K562 (cell line): ENCODE measurements around the gene ITPKB. TPM values are rescaled to one million over a fixed set of nuclear protein-coding genes. Genes with fewer than 3 reads are reported as not detected.

Experiments
- ATAC-seq: fragments of 200-7000 bp; cut with Tn5 transposase; 3 replicates; pipeline ENCODE4 v1.9.1; 2020; ENCODE audit warnings: moderate library complexity
- BruUV-seq: library from RNA; stranded (reverse); fragments of 400-500 nt; replicated peaks from 2 replicates; lab custom pipeline; 2021; lab: Mats Ljungman, UMichigan
- CTCF ChIA-PET: fragments of 300-600 bp; formaldehyde crosslinking; extraction: SDS; loops from one replicate; lab custom pipeline; 2021; ENCODE audit warnings: low intra/inter-chr PET ratio; lab: Yijun Ruan, JAX
- POLR2A ChIA-PET: fragments of 300-600, 350-650 bp; sonication (Branson Sonifier 250); formaldehyde crosslinking; extraction: SDS; loops from one replicate; lab custom pipeline; 2021; ENCODE audit warnings: antibody characterized with exemption, inconsistent platforms; lab: Yijun Ruan, JAX
- DNase-seq, 4 experiments: peaks; one replicate each; pipeline versions ENCODE4 v3.0.0 to v3.0.0-alpha.2; 2011 to 2018; ENCODE audit warnings: low spot score in 3 of 4, mixed read lengths in 3 of 4; ENCODE audit errors: extremely low read depth in 1 of 4
- FAIRE-seq: peaks from 2 replicates; lab custom pipeline; 2011; peaks lifted over from hg19 to GRCh38; lab: Jason Lieb, UNC
- H2AFZ ChIP-seq: 2 replicates; pipeline ENCODE4 v1.6.0; 2011; ENCODE audit warnings: low read depth, low read length, control low read depth, inconsistent platforms
- H3K27ac ChIP-seq: fragments of 200-600 bp; 3 replicates; pipeline ENCODE4 v1.8.0; 2011; ENCODE audit warnings: low read depth, mild to moderate bottlenecking, control low read depth, inconsistent platforms, low read length, moderate library complexity, mixed read lengths; ENCODE audit errors: extremely low read depth
- H3K27me3 ChIP-seq, 2 experiments: fragments of 300-600 bp in 1 of 2; 2 replicates in 1 of 2; 3 replicates in 1 of 2; pipeline versions ENCODE4 v1.6.0 to v1.8.0; 2011; ENCODE audit warnings: inconsistent platforms in 2 of 2, low read length in 2 of 2, mild to moderate bottlenecking in 1 of 2, mixed read lengths in 1 of 2, moderate library complexity in 1 of 2; ENCODE audit not compliant: control insufficient read depth in 2 of 2, insufficient read depth in 2 of 2
- H3K36me3 ChIP-seq: fragments of 300-600 bp; 3 replicates; pipeline ENCODE4 v1.8.0; 2011; ENCODE audit warnings: mild to moderate bottlenecking, low read length, inconsistent platforms; ENCODE audit not compliant: control insufficient read depth, insufficient read depth
- H3K4me1 ChIP-seq, 2 experiments: fragments of 200-600 bp in 1 of 2; replicated peaks in 1 of 2; 2 replicates in 1 of 2; 3 replicates in 1 of 2; pipeline versions ENCODE4 v1.5.1 to v1.8.0; 2011; ENCODE audit warnings: inconsistent platforms in 2 of 2, low read length in 2 of 2, mild to moderate bottlenecking in 1 of 2, mixed read lengths in 1 of 2, moderate library complexity in 1 of 2; ENCODE audit not compliant: control insufficient read depth in 2 of 2, insufficient read depth in 2 of 2
- H3K4me2 ChIP-seq: 2 replicates; pipeline ENCODE4 v1.6.1; 2011; ENCODE audit warnings: low read length, control low read depth, inconsistent platforms, mixed read lengths; ENCODE audit not compliant: insufficient read depth
- H3K4me3 ChIP-seq: fragments of 200-600 bp; sonication (generic), shearing (Covaris generic); 2 replicates; pipeline ENCODE4 v1.5.1; 2016; ENCODE audit warnings: control low read depth, inconsistent platforms
- H3K79me2 ChIP-seq: fragments of 200-600 bp; 3 replicates; pipeline ENCODE4 v1.8.0; 2011; ENCODE audit warnings: low read length, inconsistent platforms; ENCODE audit not compliant: control insufficient read depth, insufficient read depth
- H3K9ac ChIP-seq, 2 experiments: 2 replicates each; pipeline versions ENCODE4 v1.6.0 to v1.6.1; 2011; ENCODE audit warnings: low read depth in 2 of 2, low read length in 2 of 2, control low read depth in 1 of 2, inconsistent platforms in 1 of 2, mild to moderate bottlenecking in 1 of 2, mixed read lengths in 1 of 2; ENCODE audit not compliant: insufficient read depth in 1 of 2
- H3K9me1 ChIP-seq: one replicate; pipeline ENCODE4 v1.6.0; 2011; ENCODE audit warnings: inconsistent platforms, mild to moderate bottlenecking, low read length, moderate library complexity; ENCODE audit not compliant: control insufficient read depth, insufficient read depth
- H3K9me3 ChIP-seq: replicated peaks from 2 replicates; pipeline ENCODE4 v1.5.1; 2011; ENCODE audit warnings: low read depth, low read length, inconsistent platforms; ENCODE audit not compliant: control insufficient read depth, insufficient read depth
- H4K20me1 ChIP-seq: replicated peaks from 2 replicates; pipeline ENCODE4 v1.6.1; 2011; ENCODE audit warnings: low read length, inconsistent platforms, mixed read lengths; ENCODE audit not compliant: control insufficient read depth, insufficient read depth
- L3MBTL2 ChIP-seq: fragments of 450-650 bp; IDR thresholded peaks from 2 replicates; pipeline ENCODE4 v1.6.1; 2016; ENCODE audit warnings: mild to moderate bottlenecking, moderate library complexity
- MXI1 ChIP-seq: IDR thresholded peaks from 2 replicates; pipeline ENCODE4 v1.6.1; 2011; ENCODE audit warnings: low read depth, mild to moderate bottlenecking, improper control_type of control experiment, low read length
- NCOA1 ChIP-seq: fragments of 450-650 bp; IDR thresholded peaks from 2 replicates; pipeline ENCODE4 v1.6.1; 2016; ENCODE audit warnings: low read depth
- NFIX ChIP-seq: fragments of 250-450 bp; sonication (Bioruptor Pico); IDR thresholded peaks from 2 replicates; pipeline ENCODE4 v1.4.0; 2020; ENCODE audit warnings: low read depth, mild to moderate bottlenecking, moderate library complexity
- SIN3B ChIP-seq: fragments of 450-650 bp; IDR thresholded peaks from 2 replicates; pipeline ENCODE4 v1.6.1; 2017; ENCODE audit warnings: low read depth, mild to moderate bottlenecking, moderate library complexity
- TBP ChIP-seq: optimal IDR thresholded peaks from 2 replicates; pipeline ENCODE3; 2011; ENCODE audit warnings: low read depth, low read length, improper control_type of control experiment
- ZBTB17 ChIP-seq: fragments of 450-650 bp; formaldehyde crosslinking; IDR thresholded peaks from 2 replicates; pipeline ENCODE4 v1.4.0; 2020; ENCODE audit warnings: mild to moderate bottlenecking
- ZNF140 ChIP-seq: fragments of 250-450 bp; sonication (Bioruptor Pico); IDR thresholded peaks from 2 replicates; pipeline ENCODE4 v1.8.0; 2021; ENCODE audit warnings: moderate library complexity, mild to moderate bottlenecking, inconsistent platforms
- ZNF3 ChIP-seq: fragments of 250-450 bp; sonication (Bioruptor Pico); IDR thresholded peaks from 2 replicates; pipeline ENCODE4 v1.5.0; 2021; ENCODE audit warnings: mild to moderate bottlenecking, moderate library complexity
- ZNF644 ChIP-seq: fragments of 200-800 bp; sonication (Bioruptor generic); IDR thresholded peaks from 2 replicates; pipeline ENCODE4 v1.6.1; 2016; ENCODE audit warnings: low read depth, missing genetic modification characterization, missing compliant biosample characterization
- in situ Hi-C: fragments of 300-500 bp; cut with MboI; formaldehyde crosslinking; loops from 4 replicates; pipeline ENCODE4 v1.15.0; 2018; ENCODE audit warnings: inconsistent platforms, mixed read lengths
- intact Hi-C: fragments of 100-400 bp; cut with micrococcal nuclease; formaldehyde crosslinking; loops from 2 replicates; pipeline ENCODE4 v1.14.2; 2022
- polyA plus RNA-seq, 8 experiments: library from polyadenylated mRNA; depleted of rRNA in 4 of 8; stranded (reverse) in 5 of 8; unstranded in 3 of 8; fragments of >200 nt; fragmentation: Nextera tagmentation in 2 of 8; fragmentation: Illumina TruSeq in 1 of 8; extraction: Ambion mirVana in 2 of 8; extraction: Trizol in 1 of 8; gene quantifications; 2 replicates each; pipeline versions ENCODE4 v1.2.1 to v1.2.3, GENCODE V29; 2011 to 2014; ENCODE audit warnings: inconsistent platforms in 1 of 8, missing spikeins in 1 of 8
- total RNA-seq, 7 experiments: library from RNA; depleted of rRNA in 6 of 7; stranded (reverse); fragments of >200 nt in 6 of 7; fragmentation: Illumina TruSeq in 2 of 7; extraction: Trizol in 2 of 7; gene quantifications; 2 replicates each; pipeline versions ENCODE4 v1.2.1 to v1.2.3, GENCODE V29; 2011 to 2021; ENCODE audit warnings: low replicate concordance in 1 of 7
- TF ChIP-seq, protein P1 (sequence below), 2 experiments: fragments of 450-650 bp; formaldehyde crosslinking in 1 of 2; IDR thresholded peaks; 2 replicates each; pipeline versions ENCODE4 v1.4.0 to v1.6.1; 2014 to 2020; ENCODE audit warnings: mild to moderate bottlenecking in 2 of 2, borderline replicate concordance in 1 of 2, low read depth in 1 of 2
- TF ChIP-seq, protein P2 (sequence below): sonication (generic); formaldehyde crosslinking; IDR thresholded peaks from 2 replicates; pipeline ENCODE4 v1.8.1; 2022; ENCODE audit warnings: missing genetic modification reagents
- TF ChIP-seq, protein P3 (sequence below): sonication (generic); formaldehyde crosslinking; IDR thresholded peaks from 2 replicates; pipeline ENCODE4 v1.8.0; 2022; ENCODE audit warnings: mild to moderate bottlenecking, missing genetic modification reagents

ITPKB gene
- total and polyA plus RNA-seq, 9 of the 15 experiments (the other 6 are each of a cell fraction or from before 2014, with no cell fraction given) = 0.01 to 0.22 TPM; not detected in 7

DNA sequence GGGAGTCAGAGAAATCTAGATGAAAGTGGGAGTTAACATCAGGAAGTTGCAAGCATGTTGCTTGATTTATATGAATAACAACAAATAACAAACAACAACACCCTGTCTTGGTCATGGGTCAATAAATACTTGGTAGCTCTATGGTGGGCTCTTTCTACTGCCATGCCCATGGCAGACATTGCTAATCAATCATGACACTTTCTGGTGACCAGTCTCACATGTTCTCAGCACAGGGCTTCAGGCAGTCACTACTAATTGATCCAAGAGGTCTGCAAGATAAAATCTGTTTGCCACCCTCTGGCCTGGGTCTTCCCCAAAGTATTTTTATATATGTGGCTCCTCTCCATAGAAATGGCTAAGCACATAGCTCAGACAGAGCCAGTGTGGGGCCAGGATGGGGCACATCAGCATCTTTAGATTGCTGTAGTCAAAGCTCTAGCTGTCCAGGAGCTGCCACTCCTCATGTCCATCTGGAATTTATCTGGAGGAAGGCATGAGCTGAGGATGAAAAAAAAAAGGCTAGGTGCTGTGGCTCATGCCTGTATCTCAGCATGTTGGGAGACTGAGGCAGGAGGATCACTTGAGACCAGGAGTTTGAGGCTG is 139.3 kb downstream of the ITPKB start:
- ChIA-PET POLR2A (interaction anchor here (0.7 kb wide), 1 partner anchor 10 kb away, joined by 3 read pairs; no protein-coding TSS in a partner anchor), CTCF (interaction anchor here (0.6 kb wide), 1 partner anchor 17 kb away, joined by 3 read pairs; no protein-coding TSS in a partner anchor)
- intact Hi-C loops = loop anchor here (10.0 kb wide), 1 partner anchor 475 kb away; no protein-coding TSS in a partner anchor
- TF ChIP-seq L3MBTL2 (no peak), ZBTB17 (CRISPR knock-in tag) (peak; percentile 90), TBP (no peak), NFIX (CRISPR knock-in tag) (no peak), ZNF3 (CRISPR knock-in tag) (no peak), MXI1 (no peak), ZNF140 (CRISPR knock-in tag) (no peak), NCOA1 (no peak), ZNF644 (tag) (no peak), SIN3B (no peak)
- TF ChIP-seq, protein P1, sequence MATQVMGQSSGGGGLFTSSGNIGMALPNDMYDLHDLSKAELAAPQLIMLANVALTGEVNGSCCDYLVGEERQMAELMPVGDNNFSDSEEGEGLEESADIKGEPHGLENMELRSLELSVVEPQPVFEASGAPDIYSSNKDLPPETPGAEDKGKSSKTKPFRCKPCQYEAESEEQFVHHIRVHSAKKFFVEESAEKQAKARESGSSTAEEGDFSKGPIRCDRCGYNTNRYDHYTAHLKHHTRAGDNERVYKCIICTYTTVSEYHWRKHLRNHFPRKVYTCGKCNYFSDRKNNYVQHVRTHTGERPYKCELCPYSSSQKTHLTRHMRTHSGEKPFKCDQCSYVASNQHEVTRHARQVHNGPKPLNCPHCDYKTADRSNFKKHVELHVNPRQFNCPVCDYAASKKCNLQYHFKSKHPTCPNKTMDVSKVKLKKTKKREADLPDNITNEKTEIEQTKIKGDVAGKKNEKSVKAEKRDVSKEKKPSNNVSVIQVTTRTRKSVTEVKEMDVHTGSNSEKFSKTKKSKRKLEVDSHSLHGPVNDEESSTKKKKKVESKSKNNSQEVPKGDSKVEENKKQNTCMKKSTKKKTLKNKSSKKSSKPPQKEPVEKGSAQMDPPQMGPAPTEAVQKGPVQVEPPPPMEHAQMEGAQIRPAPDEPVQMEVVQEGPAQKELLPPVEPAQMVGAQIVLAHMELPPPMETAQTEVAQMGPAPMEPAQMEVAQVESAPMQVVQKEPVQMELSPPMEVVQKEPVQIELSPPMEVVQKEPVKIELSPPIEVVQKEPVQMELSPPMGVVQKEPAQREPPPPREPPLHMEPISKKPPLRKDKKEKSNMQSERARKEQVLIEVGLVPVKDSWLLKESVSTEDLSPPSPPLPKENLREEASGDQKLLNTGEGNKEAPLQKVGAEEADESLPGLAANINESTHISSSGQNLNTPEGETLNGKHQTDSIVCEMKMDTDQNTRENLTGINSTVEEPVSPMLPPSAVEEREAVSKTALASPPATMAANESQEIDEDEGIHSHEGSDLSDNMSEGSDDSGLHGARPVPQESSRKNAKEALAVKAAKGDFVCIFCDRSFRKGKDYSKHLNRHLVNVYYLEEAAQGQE (IDR thresholded peaks at IDR 0.05; ENCODE audit: borderline replicate concordance) = 0 out of 2 replicates have a peak, but pooled peaks have one; percentile 7
- TF ChIP-seq, protein P1 (CRISPR knock-in tag; IDR thresholded peaks at IDR 0.05; ENCODE audit: low read depth) = no peak
- TF ChIP-seq, protein P2, sequence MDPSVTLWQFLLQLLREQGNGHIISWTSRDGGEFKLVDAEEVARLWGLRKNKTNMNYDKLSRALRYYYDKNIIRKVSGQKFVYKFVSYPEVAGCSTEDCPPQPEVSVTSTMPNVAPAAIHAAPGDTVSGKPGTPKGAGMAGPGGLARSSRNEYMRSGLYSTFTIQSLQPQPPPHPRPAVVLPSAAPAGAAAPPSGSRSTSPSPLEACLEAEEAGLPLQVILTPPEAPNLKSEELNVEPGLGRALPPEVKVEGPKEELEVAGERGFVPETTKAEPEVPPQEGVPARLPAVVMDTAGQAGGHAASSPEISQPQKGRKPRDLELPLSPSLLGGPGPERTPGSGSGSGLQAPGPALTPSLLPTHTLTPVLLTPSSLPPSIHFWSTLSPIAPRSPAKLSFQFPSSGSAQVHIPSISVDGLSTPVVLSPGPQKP (CRISPR knock-in tag) = no peak
- TF ChIP-seq, protein P3, sequence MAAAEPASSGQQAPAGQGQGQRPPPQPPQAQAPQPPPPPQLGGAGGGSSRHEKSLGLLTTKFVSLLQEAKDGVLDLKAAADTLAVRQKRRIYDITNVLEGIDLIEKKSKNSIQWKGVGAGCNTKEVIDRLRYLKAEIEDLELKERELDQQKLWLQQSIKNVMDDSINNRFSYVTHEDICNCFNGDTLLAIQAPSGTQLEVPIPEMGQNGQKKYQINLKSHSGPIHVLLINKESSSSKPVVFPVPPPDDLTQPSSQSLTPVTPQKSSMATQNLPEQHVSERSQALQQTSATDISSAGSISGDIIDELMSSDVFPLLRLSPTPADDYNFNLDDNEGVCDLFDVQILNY (CRISPR knock-in tag) = no peak

More for the DNA sequence above, 139.3 kb downstream of the ITPKB start:
- Histone ChIP-seq H3K4me3 (no peak overlapping the region), H3K9me1 (no peaks in the 10 kb centered on the region), H3K36me3 (no peaks in the 10 kb centered on the region), H4K20me1 (no peaks in the 10 kb centered on the region), H3K27ac (no peak overlapping the region), H2AFZ (no peak overlapping the region), H3K27me3 (peaks cover 52 to 88% of the 10 kb centered on the region in 2 experiments), H3K79me2 (no peaks in the 10 kb centered on the region), H3K9ac (no peak overlapping the region), H3K4me1 (peaks cover 0 to 8% of the 10 kb centered on the region in 2 experiments; a peak in 1 of 5 replicates), H3K4me2 (no peak overlapping the region), H3K9me3 (no peaks in the 10 kb centered on the region)
- DNase-seq (no peak), ATAC-seq (no peak), FAIRE-seq (no peak)
- BruUV-seq = no TSS peak
- in situ Hi-C loops = no loop called here
